Testis (tissue), 2 donors: ENCODE measurements around the gene ANKS1B.

Source experiments
- POLR2A ChIP-seq: fragments of 450-650 bp; IDR thresholded peaks from one replicate; pipeline ENCODE4 v1.6.1; 2017; ENCODE audit warnings: antibody characterized with exemption, mild to moderate bottlenecking, moderate library complexity
- TF ChIP-seq, protein P1 (sequence below), 3 experiments: fragments of 450-650 bp in 2 of 3; fragments of 200-600 bp in 1 of 3; sonication (generic) in 1 of 3; IDR thresholded peaks; one replicate each; pipeline ENCODE4 v1.5.1; 2016 to 2019; ENCODE audit warnings: antibody characterized with exemption in 3 of 3, mild to moderate bottlenecking in 2 of 3, moderate library complexity in 1 of 3

GRCh38 chr12:99454539-99455172, 530.1 kb downstream of the ANKS1B start:
- no peak for TF ChIP-seq POLR2A
- TF ChIP-seq, protein P1, sequence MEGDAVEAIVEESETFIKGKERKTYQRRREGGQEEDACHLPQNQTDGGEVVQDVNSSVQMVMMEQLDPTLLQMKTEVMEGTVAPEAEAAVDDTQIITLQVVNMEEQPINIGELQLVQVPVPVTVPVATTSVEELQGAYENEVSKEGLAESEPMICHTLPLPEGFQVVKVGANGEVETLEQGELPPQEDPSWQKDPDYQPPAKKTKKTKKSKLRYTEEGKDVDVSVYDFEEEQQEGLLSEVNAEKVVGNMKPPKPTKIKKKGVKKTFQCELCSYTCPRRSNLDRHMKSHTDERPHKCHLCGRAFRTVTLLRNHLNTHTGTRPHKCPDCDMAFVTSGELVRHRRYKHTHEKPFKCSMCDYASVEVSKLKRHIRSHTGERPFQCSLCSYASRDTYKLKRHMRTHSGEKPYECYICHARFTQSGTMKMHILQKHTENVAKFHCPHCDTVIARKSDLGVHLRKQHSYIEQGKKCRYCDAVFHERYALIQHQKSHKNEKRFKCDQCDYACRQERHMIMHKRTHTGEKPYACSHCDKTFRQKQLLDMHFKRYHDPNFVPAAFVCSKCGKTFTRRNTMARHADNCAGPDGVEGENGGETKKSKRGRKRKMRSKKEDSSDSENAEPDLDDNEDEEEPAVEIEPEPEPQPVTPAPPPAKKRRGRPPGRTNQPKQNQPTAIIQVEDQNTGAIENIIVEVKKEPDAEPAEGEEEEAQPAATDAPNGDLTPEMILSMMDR (IDR thresholded peaks at IDR 0.05) = no peak
